Hepatocyte (in vitro differentiated cells): Measurements from ENCODE around the gene TCN2.

ENCODE experiments used
- CTCF ChIP-seq: fragments of 200-600 bp; sonication (generic); IDR thresholded peaks from 2 replicates; pipeline ENCODE4 v1.5.1; 2016; ENCODE audit warnings: antibody characterized with exemption, mild to moderate bottlenecking; ENCODE audit not compliant: poor library complexity
- EZH2phosphoT487 ChIP-seq: fragments of 200-600 bp; sonication (generic); IDR thresholded peaks from one replicate; pipeline ENCODE4 v1.6.1; 2018; ENCODE audit warnings: antibody characterized with exemption, mild to moderate bottlenecking, low read depth, moderate library complexity; ENCODE audit not compliant: unreplicated experiment, severe bottlenecking

- no peak for TF ChIP-seq CTCF
- TF ChIP-seq EZH2phosphoT487: no peak
Observed at GRCh38 chr22:30628491-30628890, 21.5 kb downstream of the TCN2 start.
